Measurements from ENCODE around the gene TEAD2. TPM values are rescaled to one million over a fixed set of nuclear protein-coding genes. Genes with fewer than 3 reads are reported as not detected.

The TEAD2 gene
- total RNA-seq = 47.9 and 49.4 TPM in 2 replicates

DNA sequence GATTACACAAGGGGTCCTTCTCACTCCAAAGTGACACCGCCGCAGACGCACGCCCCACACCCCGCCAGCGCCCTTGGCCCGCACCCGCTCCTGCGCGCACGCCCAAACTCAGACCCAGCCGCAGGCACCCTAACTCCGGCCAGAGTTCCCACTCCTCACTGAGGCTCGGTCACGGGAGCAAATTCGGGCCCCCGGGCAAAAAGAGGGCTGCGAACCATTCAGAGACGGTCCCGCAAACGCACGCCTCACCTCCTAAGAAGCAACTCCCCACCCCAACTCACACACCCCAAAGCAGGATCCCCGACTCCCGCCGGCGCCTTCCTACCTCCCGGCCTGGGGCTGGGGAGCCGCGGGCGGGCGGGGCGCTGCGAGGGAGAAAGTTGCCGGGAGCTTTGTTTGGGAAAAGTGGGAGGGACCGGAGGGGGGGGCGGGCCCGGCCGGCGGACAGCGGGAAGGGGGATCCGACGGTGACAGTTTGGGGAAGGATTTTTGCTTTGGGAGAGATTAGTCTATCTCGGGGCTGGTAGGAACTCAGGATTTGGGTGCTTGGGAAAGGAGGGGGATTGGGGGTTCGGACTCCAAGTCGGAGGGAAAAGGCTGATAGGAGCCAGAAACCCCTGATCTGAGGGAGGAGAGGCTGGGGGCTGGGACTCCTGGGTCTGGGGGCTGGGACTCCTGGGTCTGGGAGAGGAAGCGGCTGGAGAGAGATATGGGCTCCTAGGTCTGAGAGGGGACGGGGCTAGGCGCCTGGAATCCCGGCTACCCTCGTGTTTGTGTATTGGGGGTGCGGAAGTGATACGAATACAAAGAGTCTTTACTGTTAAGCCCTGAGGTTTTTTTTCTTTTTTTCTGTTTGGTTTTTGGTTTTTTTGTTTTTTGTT is at the start of gene TEAD2:
TSS of gene TEAD2 (minus strand) at position 369 of the 881 bp plus-strand sequence. CDS start 2,341 bp downstream, outside the sequence.

GRCh38 chr19:49387936-49388372 is 25.7 kb upstream of the TEAD2 start, which contains the start of gene KASH5:
KASH5 (plus strand) TSS chr19:49388249; CDS start chr19:49390884, 2,635 bp downstream.

DNA sequence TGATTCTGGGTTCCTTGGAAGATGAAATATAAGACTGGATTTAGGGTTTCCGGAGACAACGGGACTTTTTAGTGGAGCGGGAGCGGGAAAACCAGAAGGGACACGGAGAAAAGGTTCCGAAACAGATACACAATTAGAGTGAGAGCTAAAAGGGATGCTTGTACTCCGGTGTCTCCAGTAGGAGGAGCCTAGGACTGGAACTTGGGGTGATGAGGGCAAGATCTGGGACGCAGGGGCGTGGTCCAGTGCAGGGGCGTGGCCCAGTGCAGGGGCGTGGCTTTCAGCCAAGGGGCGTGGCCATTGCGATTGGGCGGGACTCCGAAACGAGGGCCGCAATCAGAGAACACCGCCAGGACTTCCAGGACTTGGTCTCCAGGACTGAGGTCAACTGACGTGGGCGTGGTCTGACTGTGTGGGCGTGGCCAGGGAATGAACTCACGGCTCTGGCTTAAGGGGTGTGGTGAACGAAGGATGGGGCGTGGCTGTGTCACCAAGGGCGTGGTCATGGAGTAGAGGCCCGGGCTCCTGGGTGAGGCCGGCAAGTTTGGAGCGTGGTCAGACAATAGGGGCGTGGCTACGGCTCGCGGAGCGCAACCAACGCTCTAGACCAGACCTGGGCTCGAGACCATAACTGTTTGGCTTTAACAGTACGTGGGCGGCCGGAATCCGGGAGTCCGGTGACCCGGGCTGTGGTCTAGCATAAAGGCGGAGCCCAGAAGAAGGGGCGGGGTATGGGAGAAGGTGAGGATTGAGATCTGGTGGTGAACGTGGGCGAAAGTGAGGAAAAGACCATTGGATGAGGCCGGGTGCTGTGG is 1.3 kb upstream of the TEAD2 start, which contains the start of gene DKKL1:
TSS of gene DKKL1 (plus strand) at position 610 of the 815 bp plus-strand sequence. CDS start at position 732, 122 bp downstream.

GRCh38 chr19:49335071-49335783 is 27.0 kb downstream of the TEAD2 start, which contains the start of gene CD37:
CD37 (plus strand) TSS chr19:49335406; CDS start chr19:49335541, 135 bp downstream.

GRCh38 chr19:49324801-49325576 is 37.2 kb downstream of the TEAD2 start, which contains the start of gene SLC6A16:
SLC6A16 (minus strand) TSS chr19:49325191; CDS start chr19:49311347, 13,844 bp downstream.

Other genes with a start within 250 kb of the TEAD2 start
- gene LIN7B, start 248.0 kb downstream of the TEAD2 start, total RNA-seq = 4.7 and 5.2 TPM in 2 replicates
- 2.2 and 3.3 TPM in 2 replicates for gene C19orf73, start 243.3 kb downstream of the TEAD2 start, total RNA-seq
- 2.2 TPM in 2 replicates for gene PPFIA3, start 242.9 kb downstream of the TEAD2 start, total RNA-seq
- gene HRC, start 207.0 kb downstream of the TEAD2 start, total RNA-seq = not detected in 2 replicates
- 10.4 and 12.1 TPM in 2 replicates for gene TRPM4, start 204.6 kb downstream of the TEAD2 start, total RNA-seq
- 0.59 TPM in 1 of 2 replicates, not detected in the other for gene SLC6A16, start 37.2 kb downstream of the TEAD2 start, total RNA-seq
- not detected in 2 replicates for gene CD37, start 27.0 kb downstream of the TEAD2 start, total RNA-seq
- 1.3 and 2.2 TPM in 2 replicates for gene DKKL1, start 1.5 kb upstream of the TEAD2 start, total RNA-seq
- not detected in 2 replicates for gene KASH5, start 25.8 kb upstream of the TEAD2 start, total RNA-seq
- not detected in 2 replicates for gene PTH2, start 61.0 kb upstream of the TEAD2 start, total RNA-seq
- gene GFY, start 63.0 kb upstream of the TEAD2 start, total RNA-seq = not detected in 2 replicates
- gene SLC17A7, start 79.1 kb upstream of the TEAD2 start, total RNA-seq = not detected in 2 replicates
- 103 TPM in 2 replicates for gene PIH1D1, start 89.4 kb upstream of the TEAD2 start, total RNA-seq
- gene ALDH16A1, start 90.8 kb upstream of the TEAD2 start, total RNA-seq = 34.3 and 37.2 TPM in 2 replicates
- 2.4 and 5.6 TPM in 2 replicates for gene FLT3LG, start 111.8 kb upstream of the TEAD2 start, total RNA-seq
- gene RPL13A, start 125.2 kb upstream of the TEAD2 start, total RNA-seq = 3,580 and 3,841 TPM in 2 replicates
- 3,922 and 4,879 TPM in 2 replicates for gene RPS11, start 134.0 kb upstream of the TEAD2 start, total RNA-seq
- gene FCGRT, start 150.2 kb upstream of the TEAD2 start, total RNA-seq = 38.0 and 39.7 TPM in 2 replicates
- gene RCN3, start 165.6 kb upstream of the TEAD2 start, total RNA-seq = 191 and 235 TPM in 2 replicates
- 90.1 and 98.2 TPM in 2 replicates for gene NOSIP, start 218.1 kb upstream of the TEAD2 start, total RNA-seq
- gene PRRG2, start 218.9 kb upstream of the TEAD2 start, total RNA-seq = 0.30 and 0.84 TPM in 2 replicates
- 4.9 and 6.2 TPM in 2 replicates for gene PRR12, start 228.8 kb upstream of the TEAD2 start, total RNA-seq

Measured in bronchus fibroblast of lung (primary cell).